GM21423 (cell line): ENCODE data around the gene MRPL44.
"Not testable (repeated sequence)": the region's sequence is repeated elsewhere in the genome, so short reads cannot be mapped to it uniquely, and the experiment has no call there.

Experiments
- ATAC-seq: cut with Tn5 transposase; IDR thresholded peaks from one replicate; pipeline ENCODE4 v1.9.1; 2021; ENCODE audit warnings: mild to moderate bottlenecking, moderate library complexity; ENCODE audit not compliant: unreplicated experiment

MRPL44 gene

DNA sequence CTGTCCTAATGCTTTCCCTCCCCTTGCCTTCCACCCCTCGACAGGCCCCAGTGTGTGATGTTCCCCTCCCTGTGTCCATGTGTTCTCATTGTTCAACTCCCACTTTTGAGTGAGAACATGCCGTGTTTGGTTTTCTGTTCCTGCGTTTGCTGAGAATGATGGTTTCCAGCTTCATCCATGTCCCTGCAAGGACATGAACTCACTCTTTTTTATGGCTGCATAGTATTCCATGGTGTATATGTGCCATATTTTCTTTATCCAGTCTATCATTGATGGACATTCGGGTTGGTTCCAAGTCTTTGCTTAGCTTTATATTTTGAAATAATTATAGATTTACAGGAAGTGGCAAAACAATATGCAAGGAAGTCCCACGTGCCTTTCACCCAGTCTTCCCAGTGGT lies 43.4 kb downstream of the MRPL44 start:
- ATAC-seq = not testable (repeated sequence)

DNA sequence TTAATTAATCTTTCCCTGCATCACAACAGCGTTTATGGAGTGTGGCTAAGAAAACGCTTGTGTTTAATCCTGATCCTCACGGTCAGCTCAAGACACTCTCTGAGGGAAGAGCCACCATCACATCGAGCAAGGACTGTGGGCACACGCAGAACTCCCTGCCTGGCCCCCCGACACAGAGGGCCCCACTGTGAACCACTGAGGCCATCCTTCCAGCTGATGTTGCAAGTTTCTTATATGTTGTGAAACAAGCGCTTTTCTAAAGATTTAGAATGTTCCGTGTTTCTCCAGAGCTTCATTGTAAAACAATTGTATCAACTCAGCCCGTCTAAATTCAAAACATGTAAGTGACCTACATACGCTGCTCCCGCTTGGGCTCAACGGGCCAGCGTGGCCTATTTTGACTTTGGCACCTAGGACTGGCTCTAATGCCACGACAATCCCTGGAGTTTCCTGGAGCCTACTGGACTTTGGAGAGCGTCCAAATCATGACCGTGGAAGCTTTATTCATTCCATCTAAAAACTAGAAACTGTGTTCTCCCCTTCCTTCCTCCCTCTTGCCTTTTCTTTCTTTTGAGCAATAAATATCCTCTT lies 46.9 kb downstream of the MRPL44 start:
- no peak for ATAC-seq

DNA sequence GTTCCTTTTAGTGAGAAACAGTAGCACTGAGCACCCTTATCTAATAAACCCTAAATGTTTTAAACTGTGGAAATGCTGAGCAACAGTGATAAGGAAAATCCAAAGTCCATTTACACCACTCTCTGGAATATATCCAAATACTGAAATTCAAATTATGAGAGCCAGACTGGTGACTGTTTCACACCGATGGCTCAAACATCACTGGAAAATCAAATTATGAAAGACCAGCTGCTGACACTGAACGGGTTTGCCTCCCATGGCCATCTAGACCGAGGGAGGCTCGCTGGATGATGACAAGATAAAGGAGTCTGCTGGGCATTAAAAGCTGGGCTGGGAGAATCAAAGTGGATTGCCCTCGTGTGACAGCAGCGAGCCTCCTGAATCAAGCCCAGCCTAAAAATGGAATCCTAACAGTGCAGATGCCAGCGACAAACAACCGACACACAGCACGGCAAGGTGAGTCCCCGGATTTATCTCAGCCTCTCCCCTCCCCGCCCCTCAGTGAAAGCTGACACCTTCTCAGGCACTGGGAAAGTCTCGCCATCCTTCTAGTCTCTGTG lies 51.5 kb downstream of the MRPL44 start:
- ATAC-seq = no peak

DNA sequence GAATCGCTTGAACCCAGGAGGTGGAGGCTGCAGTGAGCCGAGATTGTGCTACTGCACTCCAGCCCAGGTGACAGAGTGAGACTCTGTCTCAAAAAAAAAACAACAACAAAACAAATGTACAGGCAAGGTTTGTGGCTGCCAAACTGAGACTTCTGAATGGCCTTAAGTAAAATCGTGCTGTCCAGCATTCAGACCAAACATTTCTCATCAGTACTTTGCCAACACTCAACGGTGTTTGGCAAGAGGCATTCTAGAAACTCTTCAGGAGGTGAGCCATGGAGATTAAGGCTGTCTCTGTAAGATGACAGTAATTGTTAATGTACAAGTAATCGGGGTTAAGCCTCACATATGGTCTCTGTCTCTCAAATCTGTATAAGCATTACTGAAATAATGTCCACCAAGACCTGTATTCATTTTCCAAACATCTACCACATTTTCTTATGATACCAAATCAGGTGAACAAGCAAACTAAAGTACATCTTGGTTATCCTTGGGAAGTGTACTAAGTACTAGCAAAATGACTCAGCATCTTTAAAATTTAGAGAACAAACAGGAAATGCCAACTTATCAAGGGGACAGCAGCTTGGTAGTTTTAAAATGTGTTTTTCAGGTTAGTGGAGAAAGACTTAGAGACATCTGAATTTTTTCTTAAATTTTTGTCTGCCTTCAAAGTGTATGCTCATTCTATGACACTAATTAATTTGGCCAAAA lies 52.5 kb downstream of the MRPL44 start:
- ATAC-seq = no peak

DNA sequence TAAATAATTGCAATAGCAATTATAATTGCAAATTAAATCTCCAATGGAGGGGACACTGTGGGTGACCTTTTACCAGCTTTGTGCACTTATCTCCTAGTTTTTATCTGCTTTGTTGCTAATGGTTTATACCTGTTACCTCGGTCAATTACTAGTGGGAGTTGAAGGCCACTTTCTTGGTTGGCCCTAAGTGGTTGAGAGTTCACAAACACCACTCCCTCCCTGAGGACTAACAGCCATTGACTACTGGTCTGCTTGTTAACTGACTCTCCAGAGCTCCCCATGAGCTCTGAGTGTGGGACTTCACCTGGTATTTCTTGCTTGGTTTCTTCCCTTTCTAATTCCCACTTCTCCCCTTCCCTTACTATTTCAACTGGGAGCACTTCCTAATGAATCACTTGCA lies 54.6 kb downstream of the MRPL44 start:
- no peak for ATAC-seq

DNA sequence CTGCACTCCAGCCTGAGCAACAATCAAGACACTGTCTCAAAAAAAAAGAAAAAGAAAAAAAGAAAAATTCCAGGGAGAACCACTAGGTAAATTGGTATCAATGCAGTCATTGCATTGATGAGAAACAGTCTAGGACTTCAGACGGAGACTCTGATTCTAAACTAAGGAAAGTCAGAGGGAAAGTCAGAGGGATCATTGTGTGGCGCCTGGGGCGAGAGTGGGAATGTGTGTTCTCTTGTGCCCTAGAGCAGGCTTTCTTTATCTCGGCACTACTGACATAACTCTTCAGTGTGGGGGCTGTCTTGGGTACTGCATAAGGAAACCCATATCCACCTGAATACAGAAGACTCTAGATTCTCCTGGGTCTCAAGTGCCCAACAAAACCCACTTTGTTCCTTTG lies 57.1 kb downstream of the MRPL44 start:
- no peak for ATAC-seq

DNA sequence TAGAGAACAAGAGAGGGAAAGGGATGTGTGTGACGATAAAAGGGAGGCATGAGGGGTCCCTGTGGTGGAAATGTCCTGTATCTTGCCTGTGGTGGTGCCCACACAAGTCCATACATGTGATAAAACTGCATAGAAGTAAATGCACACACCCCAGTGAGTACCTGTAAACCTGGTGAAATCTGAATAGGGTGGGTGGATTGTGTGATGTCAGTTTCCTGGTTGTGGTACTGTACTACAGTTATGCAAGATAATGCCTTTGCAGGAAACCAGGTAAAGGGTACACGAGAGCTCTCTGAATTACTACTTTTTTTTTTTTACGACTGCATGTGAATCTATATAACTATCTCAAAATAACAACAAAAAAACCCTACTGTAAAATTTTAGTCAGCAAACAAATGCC lies 59.7 kb downstream of the MRPL44 start:
- no peak for ATAC-seq
